ENCODE results near the gene EPHB3. TPM values are rescaled to one million over a fixed set of nuclear protein-coding genes. Genes with fewer than 3 reads are reported as not detected.

Gene EPHB3
- total and polyA plus RNA-seq, 4 donors: 0.14 to 1.8 (median 0.67) TPM

- TF ChIP-seq NR2F2 (IDR thresholded peaks at IDR 0.05) (no peak), MAX (IDR thresholded peaks at IDR 0.05) (no peak), HNF4G (IDR thresholded peaks at IDR 0.05) (no peak), ATF3 (IDR thresholded peaks at IDR 0.05) (no peak)
Measured at GRCh38 chr3:184514171-184514490, 47.5 kb upstream of the EPHB3 start (continued).

- Histone ChIP-seq H3K4me3 (ENCODE audit: low read depth in 1 of 3, low read length in 3 of 3) (no peak overlapping the region), H3K36me3 (ENCODE audit: control insufficient read depth in 4 of 4, insufficient read depth in 3 of 4, low read depth in 1 of 4, low read length in 3 of 4) (no peaks in the 10 kb centered on the region), H3K4me1 (ENCODE audit: control insufficient read depth in 4 of 4, insufficient read depth in 4 of 4, low read length in 3 of 4) (peaks cover 3 to 15% (median 7%) of the 10 kb centered on the region in 4 donors), H3K27me3 (ENCODE audit: control insufficient read depth in 4 of 4, insufficient read depth in 4 of 4, low read length in 3 of 4) (peaks cover 0 to 2% (median 0%) of the 10 kb centered on the region in 4 donors), H3K9me3 (ENCODE audit: control insufficient read depth in 4 of 4, low read length in 3 of 4) (no peaks in the 10 kb centered on the region), H3K27ac (ENCODE audit: low read depth in 1 of 2, low read length in 2 of 2) (no peak overlapping the region), H3K9ac (ENCODE audit: low read depth in 1 of 2, low read length in 2 of 2) (no peak overlapping the region)
- TF ChIP-seq NR2F2 (IDR thresholded peaks at IDR 0.05): no peak
- TF ChIP-seq JUND (IDR thresholded peaks at IDR 0.05): peak in 1 of 2 donors; percentile 37
- TF ChIP-seq ATF3 (IDR thresholded peaks at IDR 0.05): no peak
- no peak for TF ChIP-seq SP1 (IDR thresholded peaks at IDR 0.05)
- no peak for TF ChIP-seq CTCF (IDR thresholded peaks at IDR 0.05; ENCODE audit: low read depth, low read length, missing input control)
- no peak for TF ChIP-seq MAX (IDR thresholded peaks at IDR 0.05)
- no peak for DNase-seq (ENCODE audit: low spot score)
- WGBS: 48% methylated on average over 7 of the region's 7 CpGs
Measured at GRCh38 chr3:184523825-184524615, 37.6 kb upstream of the EPHB3 start.

GRCh38 chr3:184524981-184525336 lies 36.6 kb upstream of the EPHB3 start:
- peaks cover 0 to 2% (median 0%) of the 10 kb centered on the region in 4 donors for H3K27me3 ChIP-seq (ENCODE audit: control insufficient read depth in 4 of 4, insufficient read depth in 4 of 4, low read length in 3 of 4)
- peak overlapping the region in 2 of 3 donors; percentile 26 to 54 for H3K4me3 ChIP-seq (ENCODE audit: low read depth in 1 of 3, low read length in 3 of 3)
- no peak overlapping the region for H3K9ac ChIP-seq (ENCODE audit: low read depth in 1 of 2, low read length in 2 of 2)
- peak overlapping the region; percentile 41 to 42 for H3K27ac ChIP-seq (ENCODE audit: low read depth in 1 of 2, low read length in 2 of 2)
- H3K36me3 ChIP-seq (ENCODE audit: control insufficient read depth in 4 of 4, insufficient read depth in 3 of 4, low read depth in 1 of 4, low read length in 3 of 4): no peaks in the 10 kb centered on the region
- TF ChIP-seq YY1 (IDR thresholded peaks at IDR 0.05): no peak
- no peak for TF ChIP-seq EGR1 (IDR thresholded peaks at IDR 0.05; ENCODE audit: low read depth in 2 of 2)
- H3K9me3 ChIP-seq (ENCODE audit: control insufficient read depth in 4 of 4, low read length in 3 of 4): no peaks in the 10 kb centered on the region
- peaks cover 3 to 15% (median 7%) of the 10 kb centered on the region in 4 donors for H3K4me1 ChIP-seq (ENCODE audit: control insufficient read depth in 4 of 4, insufficient read depth in 4 of 4, low read length in 3 of 4)
- WGBS: 3% methylated on average over 7 of the region's 7 CpGs
- DNase-seq (ENCODE audit: low spot score): no peak

GRCh38 chr3:184525337-184526087 lies 36.1 kb upstream of the EPHB3 start:
- H3K9ac ChIP-seq (ENCODE audit: low read depth in 1 of 2, low read length in 2 of 2): no peak overlapping the region
- 5% methylated on average over 60 of the region's 60 CpGs for WGBS
- no peak for DNase-seq (ENCODE audit: low spot score)

More at GRCh38 chr3:184525337-184526087, 36.1 kb upstream of the EPHB3 start:
- peaks cover 3 to 15% (median 7%) of the 10 kb centered on the region in 4 donors for H3K4me1 ChIP-seq (ENCODE audit: control insufficient read depth in 4 of 4, insufficient read depth in 4 of 4, low read length in 3 of 4)
- H3K27me3 ChIP-seq (ENCODE audit: control insufficient read depth in 4 of 4, insufficient read depth in 4 of 4, low read length in 3 of 4): peaks cover 0 to 4% (median 0%) of the 10 kb centered on the region in 4 donors
- no peaks in the 10 kb centered on the region for H3K9me3 ChIP-seq (ENCODE audit: control insufficient read depth in 4 of 4, low read length in 3 of 4)
- no peaks in the 10 kb centered on the region for H3K36me3 ChIP-seq (ENCODE audit: control insufficient read depth in 4 of 4, insufficient read depth in 3 of 4, low read depth in 1 of 4, low read length in 3 of 4)
- TF ChIP-seq GABPA (IDR thresholded peaks at IDR 0.05 in 1 of 2, conservative IDR thresholded peaks at IDR 0.05 in 1 of 2) (no peak), FOXA2 (IDR thresholded peaks at IDR 0.05) (no peak), JUND (IDR thresholded peaks at IDR 0.05) (no peak), NR2F2 (IDR thresholded peaks at IDR 0.05) (no peak), CTCF (IDR thresholded peaks at IDR 0.05; ENCODE audit: low read depth, low read length, missing input control) (no peak), REST (IDR thresholded peaks at IDR 0.05) (no peak), RXRA (IDR thresholded peaks at IDR 0.05) (no peak), EGR1 (IDR thresholded peaks at IDR 0.05; ENCODE audit: low read depth in 2 of 2) (no peak)
- H3K4me3 ChIP-seq (ENCODE audit: low read depth in 1 of 3, low read length in 3 of 3): peak overlapping the region in 2 of 3 donors; percentile 26 to 54
- H3K27ac ChIP-seq (ENCODE audit: low read depth in 1 of 2, low read length in 2 of 2): peak overlapping the region; percentile 41 to 42
